HG02981 (cell line): ENCODE data around the gene RAB3IP.
"Not testable (repeated sequence)": the region's sequence is repeated elsewhere in the genome, so short reads cannot be mapped to it uniquely, and the experiment has no call there.

Experiments
- ATAC-seq: cut with Tn5 transposase; IDR thresholded peaks from one replicate; pipeline ENCODE4 v1.9.1; 2021; ENCODE audit warnings: mild to moderate bottlenecking, moderate library complexity; ENCODE audit not compliant: unreplicated experiment

RAB3IP gene

GRCh38 chr12:69834147-69834546 lies 95.5 kb downstream of the RAB3IP start:
- ATAC-seq, result no peak

GRCh38 chr12:69834576-69834975 lies 95.9 kb downstream of the RAB3IP start:
- ATAC-seq, result no peak

GRCh38 chr12:69835081-69835480 lies 96.4 kb downstream of the RAB3IP start:
- no peak for ATAC-seq

- no peak for ATAC-seq
These were observed 97.4 kb downstream of the RAB3IP start for GRCh38 chr12:69836015-69836414.

GRCh38 chr12:69837191-69837590 lies 98.5 kb downstream of the RAB3IP start:
- no peak for ATAC-seq

GRCh38 chr12:69837657-69838415 lies 99.2 kb downstream of the RAB3IP start:
- ATAC-seq, result no peak

GRCh38 chr12:69840727-69841126 lies 102.1 kb downstream of the RAB3IP start:
- no peak for ATAC-seq

- no peak for ATAC-seq
These were observed 104.9 kb downstream of the RAB3IP start for GRCh38 chr12:69843608-69844007.

- ATAC-seq, result no peak
These were observed 105.8 kb downstream of the RAB3IP start for GRCh38 chr12:69844416-69844815.

- no peak for ATAC-seq
These were observed 106.2 kb downstream of the RAB3IP start for GRCh38 chr12:69844836-69845235.

GRCh38 chr12:69846976-69847375 lies 108.3 kb downstream of the RAB3IP start:
- ATAC-seq, result no peak

- ATAC-seq, result no peak
These were observed 113.3 kb downstream of the RAB3IP start for GRCh38 chr12:69851976-69852375.

- not testable (repeated sequence) for ATAC-seq
These were observed 114.7 kb downstream of the RAB3IP start for GRCh38 chr12:69853176-69853961.

GRCh38 chr12:69866698-69867097 lies 128.0 kb downstream of the RAB3IP start:
- ATAC-seq, result no peak

- ATAC-seq, result no peak
These were observed 130.0 kb downstream of the RAB3IP start for GRCh38 chr12:69868695-69869094.

- ATAC-seq, result no peak
These were observed 134.1 kb downstream of the RAB3IP start for GRCh38 chr12:69872804-69873203.
